ENCODE measurements around the gene MYZAP.

GRCh38 chr15:57572468-57572867 is 19.2 kb upstream of the MYZAP start:
- TF ChIP-seq CTCF (IDR thresholded peaks at IDR 0.05): no peak
- no peak for TF ChIP-seq POLR2AphosphoS5 (IDR thresholded peaks at IDR 0.05; ENCODE audit: low read depth, low read length)
- no peak for TF ChIP-seq REST (IDR thresholded peaks at IDR 0.05; ENCODE audit: insufficient read depth in 1 of 2, low read depth in 2 of 2, low read length in 1 of 2)
- no peak for TF ChIP-seq TCF7L2 (IDR thresholded peaks at IDR 0.05; ENCODE audit: low read depth, low read length)
- no peak for TF ChIP-seq SIN3A (IDR thresholded peaks at IDR 0.05; ENCODE audit: borderline replicate concordance, insufficient read depth, low read depth, low read length)
